ENCODE measurements around the gene LANCL2.

Gene LANCL2

DNA sequence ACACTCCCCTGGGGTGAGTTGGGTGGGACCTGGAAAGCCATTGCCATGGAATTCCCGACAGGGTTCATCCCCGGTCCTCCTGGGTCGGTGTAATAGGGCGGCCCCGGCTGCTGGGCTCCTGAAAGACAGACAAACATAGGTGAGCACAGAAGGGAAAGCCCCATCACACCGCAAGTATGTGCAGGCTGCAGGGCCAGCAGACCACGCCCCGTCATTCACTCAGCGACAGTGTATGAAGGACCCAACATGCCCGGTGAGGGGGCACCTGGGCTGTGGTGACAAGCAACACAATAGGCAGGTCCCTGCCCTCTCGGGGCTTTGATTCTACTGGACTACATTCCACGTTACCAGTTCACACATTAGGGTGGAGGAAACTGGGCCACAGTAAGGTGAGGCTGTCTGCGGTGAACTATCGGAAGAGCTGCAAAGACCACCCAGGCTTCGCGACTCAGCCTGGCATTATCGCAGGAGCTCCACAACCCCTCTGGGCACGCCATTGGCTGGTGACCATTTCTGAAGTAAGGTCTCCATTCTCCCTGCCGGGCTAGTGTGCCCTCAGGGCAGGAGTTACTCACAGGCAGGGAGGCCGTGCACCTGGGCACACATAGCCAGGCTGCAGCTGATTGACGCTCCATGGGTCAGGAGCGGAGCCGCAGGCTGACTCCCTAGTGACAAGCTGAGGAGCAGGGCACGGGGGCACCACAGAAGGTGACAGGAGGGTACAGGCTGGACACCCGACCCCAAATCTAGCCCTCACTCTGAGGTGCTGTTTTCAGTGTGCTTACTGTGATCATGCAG is 108.0 kb downstream of the LANCL2 start:
- DNase-seq: no peak

- DNase-seq: no peak
These were observed 108.8 kb downstream of the LANCL2 start for GRCh38 chr7:55473932-55474331.

DNA sequence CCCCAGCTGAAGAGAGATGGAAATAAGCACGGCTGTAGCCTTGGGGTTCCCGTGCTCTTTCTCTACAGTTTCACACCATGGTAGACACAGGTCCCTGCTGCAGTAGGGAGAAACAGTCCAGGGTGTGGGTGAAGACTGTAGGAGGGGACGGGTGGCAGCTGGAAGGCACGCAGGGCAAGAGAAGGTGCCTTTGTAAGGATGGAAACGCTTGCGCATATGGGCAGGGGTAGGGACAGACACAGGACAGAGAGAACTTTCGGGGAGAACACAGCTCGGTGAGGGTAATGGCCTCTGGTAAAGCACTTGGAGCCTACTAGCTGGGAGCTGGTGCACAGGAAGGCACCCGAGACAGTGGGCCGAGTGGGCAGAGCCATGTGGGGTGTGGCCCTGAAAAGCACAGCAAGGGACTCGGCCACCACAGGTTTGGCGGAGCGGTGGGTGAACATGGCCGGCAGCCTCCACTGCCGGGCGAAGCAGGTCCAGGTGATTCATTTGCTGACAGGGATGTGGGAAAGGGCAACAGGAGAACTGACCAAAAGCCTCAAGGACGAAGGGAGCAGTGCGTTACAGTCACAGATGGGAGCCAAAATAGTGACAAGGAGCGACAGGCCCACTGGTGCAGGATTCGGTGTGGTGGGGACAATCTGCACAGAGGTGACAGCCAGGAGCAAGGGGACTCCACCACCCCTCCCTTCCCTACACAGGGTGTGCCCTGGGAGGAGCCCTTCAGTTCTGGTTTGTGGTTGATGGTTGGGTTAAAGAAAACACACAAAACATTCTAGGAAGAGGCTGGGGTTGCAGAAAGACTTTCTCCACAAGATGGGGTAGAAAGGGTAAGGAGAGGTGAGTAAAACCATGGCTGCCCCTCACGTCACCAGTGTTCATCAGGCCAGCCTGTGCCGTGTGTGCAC is 110.1 kb downstream of the LANCL2 start:
- DNase-seq: no peak

DNA sequence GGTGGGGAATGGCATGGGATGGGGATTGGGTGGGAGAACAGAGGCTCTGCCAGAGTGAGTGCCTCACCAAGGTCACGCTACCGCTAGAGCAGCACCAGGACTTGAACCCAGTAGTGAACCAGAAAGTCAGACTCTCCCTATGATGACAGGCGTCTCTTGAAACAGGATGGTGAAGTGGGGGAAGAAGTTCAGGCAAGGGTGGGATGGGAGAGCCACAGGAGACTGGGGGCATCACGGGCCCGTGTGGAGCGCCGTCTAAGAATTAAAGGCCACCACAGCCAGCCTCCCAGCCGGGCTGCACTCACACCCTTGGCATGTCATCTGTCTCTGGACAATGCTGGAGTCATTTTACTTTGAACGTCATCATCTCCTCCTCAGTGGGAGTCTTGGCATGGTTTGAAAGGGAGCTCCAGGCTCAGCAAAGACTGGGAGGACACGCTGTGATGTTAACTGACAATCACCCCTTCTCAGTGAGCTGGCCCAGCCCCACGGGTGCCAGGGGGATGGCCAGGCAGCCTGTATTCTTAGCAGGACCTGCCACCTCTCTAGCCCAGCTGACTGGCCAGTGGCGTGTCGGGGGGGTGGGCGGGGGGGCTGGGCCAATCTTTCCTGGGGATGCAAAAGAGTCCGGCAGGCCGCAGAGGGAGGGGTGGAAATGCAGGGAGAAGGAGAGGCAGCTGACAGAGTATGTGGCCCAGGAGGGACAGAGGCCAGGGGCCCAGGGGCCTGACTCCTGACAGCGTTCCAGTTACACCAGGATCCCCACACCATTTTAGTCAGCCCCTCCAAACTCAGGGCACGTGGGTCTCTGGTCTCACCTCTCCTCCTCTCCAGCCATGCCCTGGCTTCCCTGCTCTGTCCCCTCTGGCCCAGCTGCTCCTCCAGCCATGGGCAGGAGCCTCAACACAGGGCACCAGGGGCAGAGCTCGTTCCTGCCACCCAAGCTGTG is 111.0 kb downstream of the LANCL2 start:
- no peak for DNase-seq

- no peak for DNase-seq
These were observed 112.0 kb downstream of the LANCL2 start for GRCh38 chr7:55476852-55477780.

DNA sequence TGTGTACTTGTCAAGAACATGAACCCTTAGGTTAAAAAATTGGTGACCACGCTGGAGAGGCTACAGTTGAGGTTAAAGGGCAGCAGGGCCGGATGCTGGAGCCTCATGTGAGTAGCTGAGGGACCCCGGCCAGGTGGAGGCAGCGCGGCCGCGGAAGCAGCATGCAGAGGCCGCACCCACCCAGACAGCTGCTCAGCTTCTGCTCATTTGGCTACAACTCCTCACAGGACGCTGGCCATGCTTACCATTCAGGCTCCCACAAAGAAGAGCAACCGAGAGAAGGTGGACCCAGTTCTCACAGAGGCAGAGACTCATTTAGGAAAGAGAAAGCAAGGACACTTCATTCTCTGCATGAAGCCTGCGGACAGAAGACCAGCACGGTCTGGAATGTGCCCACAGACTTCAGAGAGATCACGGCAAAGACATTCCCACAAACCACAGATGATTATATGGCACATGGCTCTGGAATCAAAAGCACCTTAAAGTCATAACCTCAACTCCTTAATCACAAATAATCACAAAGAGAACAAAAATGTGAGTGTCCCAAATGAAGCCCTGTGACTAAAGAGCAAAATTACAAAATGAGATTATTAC is 112.7 kb downstream of the LANCL2 start:
- no peak for DNase-seq

DNA sequence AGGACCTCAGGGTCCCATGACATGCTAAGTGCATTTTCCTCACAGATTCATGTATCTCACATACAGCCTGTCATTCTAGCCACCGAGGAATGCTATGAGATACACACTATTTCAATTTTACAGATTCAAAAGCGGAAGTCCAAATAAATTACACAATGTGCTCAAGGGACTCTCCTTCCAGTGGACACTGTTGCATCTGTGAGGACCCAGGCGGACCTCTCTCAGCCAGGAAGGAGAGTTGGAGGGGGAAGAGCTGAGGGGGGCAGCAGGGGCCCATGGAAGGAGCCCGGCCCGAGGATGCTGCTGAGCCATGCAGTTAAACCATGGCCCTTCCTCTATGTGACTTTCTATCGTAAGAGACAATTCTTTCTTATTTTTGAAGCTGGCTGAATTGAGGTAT is 113.6 kb downstream of the LANCL2 start:
- DNase-seq: no peak

GRCh38 chr7:55481155-55481554 is 116.0 kb downstream of the LANCL2 start:
- no peak for DNase-seq

DNA sequence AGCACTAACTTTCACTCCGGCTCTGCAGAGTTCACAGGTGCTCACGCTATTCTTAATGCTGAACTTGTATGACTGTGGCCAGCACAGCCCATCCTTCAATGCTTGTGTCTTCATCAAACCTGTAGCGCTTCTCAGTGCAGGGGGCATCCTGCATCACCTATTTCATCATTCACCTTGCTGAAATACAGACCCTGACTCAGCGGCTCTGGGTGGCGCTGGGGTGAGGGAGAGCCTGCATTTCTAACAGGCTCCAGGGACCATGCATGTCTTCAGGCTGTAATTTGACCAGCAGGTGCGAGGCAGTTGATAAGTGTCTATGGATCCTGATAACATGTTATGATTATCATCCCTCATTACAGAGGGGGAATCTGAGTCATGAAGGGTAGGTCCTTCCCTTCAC is 117.9 kb downstream of the LANCL2 start:
- DNase-seq: no peak

All from NCI-H524 treated with DMSO at 0.1 percent for 48 hours (cell line).